BLaER1 (cell line): ENCODE results near the gene HES1.
"Not testable (repeated sequence)": the region's sequence is repeated elsewhere in the genome, so short reads cannot be mapped to it uniquely, and the experiment has no call there.

Experiments used
- H3K27ac ChIP-seq: shearing (Covaris generic); formaldehyde crosslinking; 2 replicates; pipeline ENCODE4 v1.8.1; 2022
- H3K27me3 ChIP-seq: shearing (Covaris generic); formaldehyde crosslinking; 2 replicates; pipeline ENCODE4 v1.8.1; 2022
- H3K36me3 ChIP-seq: shearing (Covaris generic); formaldehyde crosslinking; 2 replicates; pipeline ENCODE4 v1.8.1; 2022
- H3K4me1 ChIP-seq: shearing (Covaris generic); formaldehyde crosslinking; 2 replicates; pipeline ENCODE4 v1.8.1; 2022
- H3K4me2 ChIP-seq: shearing (Covaris generic); formaldehyde crosslinking; 2 replicates; pipeline ENCODE4 v1.8.1; 2022
- H3K4me3 ChIP-seq: shearing (Covaris generic); formaldehyde crosslinking; 2 replicates; pipeline ENCODE4 v1.8.1; 2022
- H3K9ac ChIP-seq: shearing (Covaris generic); formaldehyde crosslinking; 2 replicates; pipeline ENCODE4 v1.8.1; 2022
- H3K9me3 ChIP-seq: shearing (Covaris generic); formaldehyde crosslinking; 2 replicates; pipeline ENCODE4 v1.8.1; 2022
- H4K20me1 ChIP-seq: shearing (Covaris generic); formaldehyde crosslinking; 2 replicates; pipeline ENCODE4 v1.8.1; 2022
- Cebpa-rat ChIP-seq: shearing (Covaris generic); IDR thresholded peaks from 2 replicates; pipeline ENCODE4 v1.8.1; 2022

The HES1 gene

GRCh38 chr3:194139814-194140391 is 4.0 kb downstream of the HES1 start:
- Histone ChIP-seq H3K9me3 (no peaks in the 10 kb centered on the region), H4K20me1 (peaks cover 83% of the 10 kb centered on the region), H3K4me2 (no peak overlapping the region), H3K27ac (no peak overlapping the region), H3K4me3 (no peak overlapping the region), H3K9ac (no peak overlapping the region), H3K4me1 (peaks cover 46% of the 10 kb centered on the region), H3K27me3 (peaks cover 96% of the 10 kb centered on the region), H3K36me3 (no peaks in the 10 kb centered on the region)
- no peak for TF ChIP-seq Cebpa-rat

GRCh38 chr3:194140520-194141414 is 4.8 kb downstream of the HES1 start:
- H3K4me2 ChIP-seq: peak overlapping the region; percentile 91
- H3K36me3 ChIP-seq: no peaks in the 10 kb centered on the region
- peaks cover 87% of the 10 kb centered on the region for H3K27me3 ChIP-seq
- H3K27ac ChIP-seq: no peak overlapping the region
- no peaks in the 10 kb centered on the region for H3K9me3 ChIP-seq
- H3K4me1 ChIP-seq: peaks cover 37% of the 10 kb centered on the region
- H4K20me1 ChIP-seq: peaks cover 74% of the 10 kb centered on the region
- no peak for TF ChIP-seq Cebpa-rat
- no peak overlapping the region for H3K9ac ChIP-seq
- peak overlapping the region; percentile 60 for H3K4me3 ChIP-seq

GRCh38 chr3:194141415-194142155 is 5.6 kb downstream of the HES1 start:
- H3K9me3 ChIP-seq: no peaks in the 10 kb centered on the region
- H3K27me3 ChIP-seq: peaks cover 79% of the 10 kb centered on the region
- H3K9ac ChIP-seq: no peak overlapping the region
- H3K4me3 ChIP-seq: peak overlapping the region; percentile 60
- peaks cover 29% of the 10 kb centered on the region for H3K4me1 ChIP-seq
- no peak for TF ChIP-seq Cebpa-rat
- peaks cover 66% of the 10 kb centered on the region for H4K20me1 ChIP-seq
- H3K27ac ChIP-seq: no peak overlapping the region
- peak overlapping the region; percentile 91 for H3K4me2 ChIP-seq
- H3K36me3 ChIP-seq: no peaks in the 10 kb centered on the region

GRCh38 chr3:194142156-194142910 is 6.4 kb downstream of the HES1 start:
- H3K36me3 ChIP-seq: no peaks in the 10 kb centered on the region
- H3K27ac ChIP-seq: no peak overlapping the region
- peaks cover 22% of the 10 kb centered on the region for H3K4me1 ChIP-seq
- H3K27me3 ChIP-seq: peaks cover 71% of the 10 kb centered on the region
- H3K9ac ChIP-seq: no peak overlapping the region
- peak overlapping the region; percentile 91 for H3K4me2 ChIP-seq
- H3K4me3 ChIP-seq: no peak overlapping the region
- no peak for TF ChIP-seq Cebpa-rat
- H4K20me1 ChIP-seq: peaks cover 59% of the 10 kb centered on the region
- no peaks in the 10 kb centered on the region for H3K9me3 ChIP-seq

- H3K4me3 ChIP-seq: no peak overlapping the region
- H3K9me3 ChIP-seq: no peaks in the 10 kb centered on the region
- H3K4me1 ChIP-seq: peaks cover 11% of the 10 kb centered on the region
- H3K9ac ChIP-seq: no peak overlapping the region
- H3K27ac ChIP-seq: no peak overlapping the region
- H4K20me1 ChIP-seq: peaks cover 25% of the 10 kb centered on the region
- no peak for TF ChIP-seq Cebpa-rat
- H3K36me3 ChIP-seq: no peaks in the 10 kb centered on the region
- no peak overlapping the region for H3K4me2 ChIP-seq
- H3K27me3 ChIP-seq: peaks cover 38% of the 10 kb centered on the region
Observed at GRCh38 chr3:194145702-194146101, 9.8 kb downstream of the HES1 start.

GRCh38 chr3:194147679-194148078 is 11.7 kb downstream of the HES1 start:
- H3K9ac ChIP-seq: no peak overlapping the region
- H3K4me3 ChIP-seq: no peak overlapping the region
- no peaks in the 10 kb centered on the region for H3K4me1 ChIP-seq
- H3K27me3 ChIP-seq: peaks cover 18% of the 10 kb centered on the region
- no peak overlapping the region for H3K4me2 ChIP-seq
- H4K20me1 ChIP-seq: peaks cover 7% of the 10 kb centered on the region; the same call in 1 of the 2 replicates
- no peaks in the 10 kb centered on the region for H3K9me3 ChIP-seq
- H3K27ac ChIP-seq: no peak overlapping the region
- H3K36me3 ChIP-seq: no peaks in the 10 kb centered on the region
- TF ChIP-seq Cebpa-rat: no peak

- H3K27me3 ChIP-seq: peaks cover 11% of the 10 kb centered on the region
- no peaks in the 10 kb centered on the region for H3K4me1 ChIP-seq
- H3K4me2 ChIP-seq: no peak overlapping the region
- H3K9ac ChIP-seq: no peak overlapping the region
- H4K20me1 ChIP-seq: peaks cover 6% of the 10 kb centered on the region; the same call in 1 of the 2 replicates
- no peak overlapping the region for H3K4me3 ChIP-seq
- H3K9me3 ChIP-seq: no peaks in the 10 kb centered on the region
- no peaks in the 10 kb centered on the region for H3K36me3 ChIP-seq
- no peak for TF ChIP-seq Cebpa-rat
- no peak overlapping the region for H3K27ac ChIP-seq
Observed at GRCh38 chr3:194148383-194148782, 12.4 kb downstream of the HES1 start.

GRCh38 chr3:194150252-194150934 is 14.4 kb downstream of the HES1 start:
- no peaks in the 10 kb centered on the region for H3K36me3 ChIP-seq
- H3K9me3 ChIP-seq: peaks cover 11% of the 10 kb centered on the region
- no peak overlapping the region for H3K27ac ChIP-seq
- H3K4me2 ChIP-seq: no peak overlapping the region
- no peak for TF ChIP-seq Cebpa-rat
- H4K20me1 ChIP-seq: no peaks in the 10 kb centered on the region; the same call in 1 of the 2 replicates
- no peak overlapping the region for H3K4me3 ChIP-seq
- H3K9ac ChIP-seq: no peak overlapping the region
- no peaks in the 10 kb centered on the region for H3K4me1 ChIP-seq
- no peaks in the 10 kb centered on the region for H3K27me3 ChIP-seq

GRCh38 chr3:194150935-194151302 is 15.0 kb downstream of the HES1 start:
- not testable (repeated sequence) for H3K36me3 ChIP-seq, H3K4me2 ChIP-seq, H3K27me3 ChIP-seq, H3K27ac ChIP-seq, H4K20me1 ChIP-seq, H3K4me1 ChIP-seq, H3K9ac ChIP-seq, H3K4me3 ChIP-seq
- peaks cover 11% of the 10 kb centered on the region for H3K9me3 ChIP-seq
